ENCODE measurements around the gene FRAS1. TPM values are rescaled to one million over a fixed set of nuclear protein-coding genes. Genes with fewer than 3 reads are reported as not detected.
"Not testable (repeated sequence)": the region's sequence is repeated elsewhere in the genome, so short reads cannot be mapped to it uniquely, and the experiment has no call there.

Gene FRAS1, protein sequence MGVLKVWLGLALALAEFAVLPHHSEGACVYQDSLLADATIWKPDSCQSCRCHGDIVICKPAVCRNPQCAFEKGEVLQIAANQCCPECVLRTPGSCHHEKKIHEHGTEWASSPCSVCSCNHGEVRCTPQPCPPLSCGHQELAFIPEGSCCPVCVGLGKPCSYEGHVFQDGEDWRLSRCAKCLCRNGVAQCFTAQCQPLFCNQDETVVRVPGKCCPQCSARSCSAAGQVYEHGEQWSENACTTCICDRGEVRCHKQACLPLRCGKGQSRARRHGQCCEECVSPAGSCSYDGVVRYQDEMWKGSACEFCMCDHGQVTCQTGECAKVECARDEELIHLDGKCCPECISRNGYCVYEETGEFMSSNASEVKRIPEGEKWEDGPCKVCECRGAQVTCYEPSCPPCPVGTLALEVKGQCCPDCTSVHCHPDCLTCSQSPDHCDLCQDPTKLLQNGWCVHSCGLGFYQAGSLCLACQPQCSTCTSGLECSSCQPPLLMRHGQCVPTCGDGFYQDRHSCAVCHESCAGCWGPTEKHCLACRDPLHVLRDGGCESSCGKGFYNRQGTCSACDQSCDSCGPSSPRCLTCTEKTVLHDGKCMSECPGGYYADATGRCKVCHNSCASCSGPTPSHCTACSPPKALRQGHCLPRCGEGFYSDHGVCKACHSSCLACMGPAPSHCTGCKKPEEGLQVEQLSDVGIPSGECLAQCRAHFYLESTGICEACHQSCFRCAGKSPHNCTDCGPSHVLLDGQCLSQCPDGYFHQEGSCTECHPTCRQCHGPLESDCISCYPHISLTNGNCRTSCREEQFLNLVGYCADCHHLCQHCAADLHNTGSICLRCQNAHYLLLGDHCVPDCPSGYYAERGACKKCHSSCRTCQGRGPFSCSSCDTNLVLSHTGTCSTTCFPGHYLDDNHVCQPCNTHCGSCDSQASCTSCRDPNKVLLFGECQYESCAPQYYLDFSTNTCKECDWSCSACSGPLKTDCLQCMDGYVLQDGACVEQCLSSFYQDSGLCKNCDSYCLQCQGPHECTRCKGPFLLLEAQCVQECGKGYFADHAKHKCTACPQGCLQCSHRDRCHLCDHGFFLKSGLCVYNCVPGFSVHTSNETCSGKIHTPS (N-terminal part only)
- polyA plus RNA-seq (ENCODE audit: insufficient read length in 4 of 4), result 10 to 100 TPM; 72.9 to 81.1 (median 76.3) TPM

GRCh38 chr4:78057135-78057599 is at the start of gene FRAS1:
FRAS1 (plus strand) TSS chr4:78057323; CDS start chr4:78058010, 687 bp downstream.
- peak; percentile 46 to 55 (median 50) for DNase-seq (ENCODE audit: low read depth in 4 of 4, low spot score in 3 of 4)

GRCh38 chr4:78011003-78011402 is 46.1 kb upstream of the FRAS1 start:
- not testable (repeated sequence) for DNase-seq (ENCODE audit: low read depth in 4 of 4, low spot score in 3 of 4)

DNA sequence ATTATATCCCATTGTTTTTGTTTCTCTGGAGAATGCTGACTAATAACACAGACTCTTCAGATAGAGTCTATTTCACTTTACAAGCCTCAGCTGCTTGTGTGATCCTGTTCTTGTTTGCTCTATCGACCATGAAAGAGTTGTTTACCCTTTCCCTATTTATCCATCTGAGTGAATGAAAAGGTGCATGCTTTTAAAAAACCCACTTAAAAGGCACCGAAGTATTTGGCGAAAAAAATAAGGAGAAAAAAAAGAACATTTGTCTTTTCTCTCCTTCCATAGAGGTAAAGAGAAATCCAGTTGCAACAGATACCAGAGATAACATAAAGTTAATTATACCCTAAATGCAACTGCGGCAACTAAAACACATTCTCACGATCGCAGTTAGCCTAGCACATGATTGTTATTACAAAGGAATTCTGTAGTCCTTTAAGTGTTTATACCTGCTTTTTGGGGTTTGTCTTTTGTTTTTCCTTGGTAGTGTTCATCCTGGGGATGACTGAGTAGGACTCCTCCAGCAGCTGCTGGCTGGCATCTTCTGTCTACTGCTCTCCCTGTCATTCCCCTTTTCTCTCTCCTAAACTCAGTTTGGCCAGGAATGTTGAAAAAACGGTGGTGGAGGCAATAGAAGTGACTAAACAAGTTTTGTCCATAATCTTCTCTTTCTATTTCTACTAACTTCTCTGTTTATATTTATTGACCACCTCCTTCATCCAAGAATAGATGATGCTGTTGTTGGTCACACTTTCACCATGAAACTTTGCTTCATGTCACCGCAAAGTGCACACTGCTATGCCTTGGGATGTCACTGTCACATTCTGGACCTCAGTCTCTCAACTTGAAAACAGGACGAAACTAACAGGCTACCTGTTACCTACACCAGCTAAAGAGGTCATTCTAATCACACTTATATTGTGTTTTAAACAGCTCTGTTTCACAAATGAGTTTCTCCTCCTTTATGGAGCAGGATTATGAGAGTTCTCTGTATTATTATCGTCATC is 41.9 kb upstream of the FRAS1 start:
- no peak for DNase-seq (ENCODE audit: low read depth in 4 of 4, low spot score in 3 of 4)

DNA sequence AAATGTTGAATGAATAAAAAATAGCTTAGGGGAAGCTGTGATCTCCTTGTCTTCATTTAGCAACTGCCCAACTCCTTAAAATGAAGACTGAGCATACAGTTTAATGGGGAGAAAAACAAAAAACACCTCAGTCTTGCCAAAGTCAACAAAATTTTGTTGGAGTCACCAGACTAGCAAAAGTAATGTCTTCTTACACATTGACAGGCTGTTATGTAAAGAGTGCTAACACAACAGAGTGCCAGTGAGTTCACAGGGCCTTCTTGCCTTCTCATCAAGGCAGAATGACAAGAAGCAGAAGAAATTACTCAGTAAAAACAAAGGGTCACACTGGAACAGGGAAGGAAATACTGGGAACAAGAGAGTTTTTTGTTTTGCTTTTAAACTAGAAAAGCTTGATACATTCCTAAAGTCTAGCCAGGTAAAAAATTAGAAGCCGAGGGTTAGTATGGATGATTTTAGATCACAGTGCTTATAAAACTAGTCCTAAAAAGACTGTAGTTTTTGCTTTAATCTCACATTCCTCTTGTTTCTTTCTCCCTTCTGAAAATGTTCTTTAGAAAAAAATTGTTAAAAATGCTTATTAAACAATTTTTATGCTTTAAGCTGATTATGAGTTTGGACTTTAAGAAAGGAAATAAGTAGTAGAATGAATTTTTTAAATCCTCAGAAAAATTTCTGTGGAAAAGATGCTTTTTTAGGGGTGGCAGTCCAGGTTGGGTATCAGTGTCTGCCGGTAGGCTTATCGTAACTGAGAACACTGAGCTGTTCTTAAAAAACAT is 38.7 kb upstream of the FRAS1 start:
- peak in 3 of 4 donors; percentile 18 to 29 (median 23) for DNase-seq (ENCODE audit: low read depth in 4 of 4, low spot score in 3 of 4)

DNA sequence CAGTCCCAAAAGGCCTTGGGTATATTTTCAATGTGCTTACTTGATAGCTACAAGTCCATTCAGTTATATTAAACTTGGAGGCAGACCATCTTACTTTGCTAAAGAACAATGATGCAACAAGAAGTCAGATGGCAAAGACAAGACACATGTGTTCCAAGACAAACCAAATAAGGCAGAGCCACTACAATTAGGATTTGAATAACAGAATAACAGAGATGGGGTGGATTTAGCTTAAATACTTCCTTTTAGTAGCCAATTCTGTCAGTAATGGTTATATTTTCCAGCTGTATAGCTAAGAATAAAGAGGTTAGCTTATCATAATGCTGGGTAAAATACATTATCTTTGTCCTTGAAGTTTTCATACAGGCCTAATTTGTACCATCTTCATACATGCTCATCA is 37.7 kb upstream of the FRAS1 start:
- DNase-seq (ENCODE audit: low read depth in 4 of 4, low spot score in 3 of 4), result no peak

- DNase-seq (ENCODE audit: low read depth in 4 of 4, low spot score in 3 of 4), result no peak
These were observed 36.4 kb upstream of the FRAS1 start for GRCh38 chr4:78020677-78021076.

DNA sequence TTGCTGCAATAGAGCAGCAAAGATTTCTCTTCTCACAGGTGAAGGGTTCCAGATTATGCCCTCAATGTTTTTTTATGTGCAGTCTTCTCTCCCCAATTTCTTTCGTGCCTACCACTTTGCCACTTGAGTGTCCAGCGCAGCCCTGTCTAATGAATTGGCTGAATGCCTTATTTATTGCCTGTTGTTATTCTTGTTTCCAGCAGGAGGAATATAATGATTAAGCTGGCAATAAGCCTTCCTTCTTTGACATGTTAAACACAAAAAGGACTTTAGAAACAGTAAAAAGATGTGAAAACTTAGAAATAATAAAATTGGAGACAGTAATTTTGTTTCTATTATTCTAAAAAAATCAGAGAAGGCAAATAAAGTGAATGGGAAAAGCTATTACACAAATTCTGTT is 34.6 kb upstream of the FRAS1 start:
- no peak for DNase-seq (ENCODE audit: low read depth in 4 of 4, low spot score in 3 of 4)

DNA sequence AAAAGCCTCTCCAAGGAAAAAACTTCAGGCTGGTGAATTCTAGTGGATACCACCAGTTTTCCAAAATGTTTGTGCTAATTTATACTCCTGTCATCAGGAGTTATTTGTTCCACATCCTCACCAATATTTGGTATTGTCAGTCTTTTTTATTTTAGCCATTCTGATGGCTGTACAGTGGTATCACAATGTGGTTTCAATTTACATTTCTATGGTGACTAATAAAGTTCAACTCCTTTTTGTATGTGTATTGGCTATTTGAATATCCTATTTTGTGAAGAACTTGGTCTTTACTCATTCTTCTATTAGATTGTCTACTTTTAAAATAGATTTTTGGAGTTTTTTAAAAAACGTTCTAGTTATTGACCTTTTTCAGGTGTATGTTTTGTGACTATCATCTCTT is 33.0 kb upstream of the FRAS1 start:
- no peak for DNase-seq (ENCODE audit: low read depth in 4 of 4, low spot score in 3 of 4)

DNA sequence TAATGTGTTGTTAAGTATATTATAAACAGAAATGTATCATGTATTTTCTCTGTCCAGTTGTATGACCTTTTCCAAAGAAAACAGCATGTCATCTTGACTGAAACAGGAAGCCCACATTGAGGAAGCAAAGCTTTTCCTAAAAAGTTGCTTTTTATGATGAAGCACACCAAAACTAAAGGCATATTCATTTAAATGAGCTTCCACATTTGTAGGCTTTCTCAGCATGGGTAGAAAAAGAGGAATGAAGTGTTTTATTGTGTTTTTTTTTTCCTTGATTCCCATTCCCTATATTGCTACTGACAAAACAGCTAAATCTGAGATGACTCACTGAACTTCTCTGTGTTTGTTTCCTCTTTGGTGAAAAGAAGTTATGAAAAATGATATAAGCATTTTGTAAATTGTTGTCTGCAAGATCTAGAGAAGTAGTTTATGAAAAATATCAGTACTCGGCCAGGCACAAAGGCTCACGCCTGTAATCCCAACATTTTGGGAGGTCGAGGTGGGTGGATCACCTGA is 32.5 kb upstream of the FRAS1 start:
- DNase-seq (ENCODE audit: low read depth in 4 of 4, low spot score in 3 of 4), result no peak

DNA sequence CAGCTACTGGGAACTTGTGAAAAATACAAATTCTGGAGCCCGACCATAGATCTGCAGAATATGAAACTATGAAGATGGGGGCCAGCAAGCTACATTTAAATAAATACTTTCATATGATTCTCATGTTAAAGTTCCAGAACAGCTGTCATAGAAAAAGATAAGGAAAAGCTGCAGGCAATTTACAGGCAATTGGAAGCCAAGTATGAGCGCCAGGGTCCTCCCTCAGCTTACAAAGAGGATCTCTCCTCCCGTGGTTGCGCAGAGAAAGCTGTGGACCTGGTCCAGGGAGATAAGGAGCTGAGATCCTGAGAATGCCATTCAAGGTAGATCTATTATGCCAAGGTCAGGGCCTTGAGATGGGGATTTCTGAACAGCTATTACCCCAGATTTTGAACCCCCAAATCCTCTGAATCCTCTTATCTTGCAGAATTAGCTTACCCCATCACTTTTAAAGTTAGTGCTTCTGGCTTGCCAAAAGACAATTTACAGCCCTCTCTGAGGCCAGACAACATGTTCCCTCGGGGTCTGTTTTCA is 25.6 kb upstream of the FRAS1 start:
- no peak for DNase-seq (ENCODE audit: low read depth in 4 of 4, low spot score in 3 of 4)

DNA sequence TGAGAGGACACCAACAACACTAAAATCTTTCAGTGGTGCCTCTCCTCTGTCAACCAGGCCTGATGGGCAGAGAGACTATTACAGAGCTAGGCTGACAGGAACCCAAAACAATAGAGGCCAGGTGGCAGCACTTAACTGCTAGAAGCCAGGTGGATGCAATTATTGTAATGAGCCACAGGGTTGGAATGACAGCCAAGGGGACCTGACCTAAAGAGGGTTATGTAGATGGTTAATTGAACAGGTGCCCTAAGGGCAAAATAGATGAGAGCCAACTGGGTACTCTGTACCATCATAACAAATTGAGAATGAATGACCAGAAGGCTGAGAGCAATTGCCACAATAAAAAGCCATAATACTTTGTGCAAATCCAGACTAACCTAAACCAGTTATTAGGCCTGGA is 24.7 kb upstream of the FRAS1 start:
- no peak for DNase-seq (ENCODE audit: low read depth in 4 of 4, low spot score in 3 of 4)

GRCh38 chr4:78032929-78033328 is 24.2 kb upstream of the FRAS1 start:
- no peak for DNase-seq (ENCODE audit: low read depth in 4 of 4, low spot score in 3 of 4)

DNA sequence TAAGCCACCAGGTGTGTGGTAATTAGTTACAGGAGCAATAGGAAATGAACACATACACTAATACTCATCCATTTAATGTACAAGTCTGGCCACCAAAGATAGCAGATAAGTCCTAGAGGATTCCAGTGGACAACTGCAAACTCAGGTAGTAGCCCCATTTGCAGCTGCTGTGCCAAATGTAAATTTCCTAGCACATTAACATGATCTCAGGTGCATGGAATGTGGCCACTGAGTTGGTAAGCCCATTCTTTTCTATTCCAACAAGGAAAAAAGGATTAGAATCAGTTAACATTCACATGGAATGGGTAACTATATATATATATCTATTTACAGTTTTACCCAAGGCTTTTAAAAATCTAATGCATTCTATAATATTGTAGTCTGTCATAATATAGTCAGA is 23.3 kb upstream of the FRAS1 start:
- DNase-seq (ENCODE audit: low read depth in 4 of 4, low spot score in 3 of 4), result no peak

DNA sequence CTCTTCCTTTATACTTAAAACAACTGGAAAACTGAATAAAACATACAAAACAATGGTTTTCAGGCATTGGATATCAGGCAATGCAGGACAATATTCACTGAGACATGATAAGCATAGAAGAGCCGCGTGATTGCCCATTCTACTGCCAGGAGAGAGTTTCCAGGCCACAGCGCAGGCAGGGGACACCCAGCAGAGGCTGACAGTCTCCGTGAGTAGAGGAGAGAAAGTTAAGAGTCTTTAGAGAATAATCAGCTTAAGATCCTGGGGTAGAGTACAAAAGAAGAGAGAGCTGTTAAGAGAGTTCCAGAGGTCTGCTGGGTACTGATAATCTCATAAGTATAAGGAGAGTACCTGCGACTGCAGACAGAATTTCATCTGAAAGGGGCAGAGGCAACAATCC is 18.4 kb upstream of the FRAS1 start:
- DNase-seq (ENCODE audit: low read depth in 4 of 4, low spot score in 3 of 4), result no peak

- no peak for DNase-seq (ENCODE audit: low read depth in 4 of 4, low spot score in 3 of 4)
These were observed 17.4 kb upstream of the FRAS1 start for GRCh38 chr4:78039678-78040077.

GRCh38 chr4:78040431-78040830 is 16.7 kb upstream of the FRAS1 start:
- no peak for DNase-seq (ENCODE audit: low read depth in 4 of 4, low spot score in 3 of 4)

DNA sequence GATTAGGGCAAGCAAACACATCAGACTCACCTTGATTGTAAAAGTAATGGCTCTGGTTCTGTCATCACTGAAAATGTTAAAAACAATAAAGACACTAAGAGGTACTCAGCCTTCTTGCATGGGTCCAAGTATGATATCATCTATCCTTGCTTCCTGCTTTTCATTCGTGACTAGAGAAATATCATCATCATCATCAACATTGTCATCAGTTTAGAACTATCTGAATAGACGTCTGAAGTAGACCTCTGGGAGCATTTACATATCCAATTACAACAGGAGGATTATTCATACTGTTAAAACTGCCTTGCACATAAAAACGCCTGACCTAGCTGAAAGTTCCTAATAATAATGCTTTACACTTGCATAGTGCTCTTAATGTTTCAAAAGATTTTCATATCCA is 9.8 kb upstream of the FRAS1 start:
- no peak for DNase-seq (ENCODE audit: low read depth in 4 of 4, low spot score in 3 of 4)
